Measurements from ENCODE around the gene IRF3.

DNA sequence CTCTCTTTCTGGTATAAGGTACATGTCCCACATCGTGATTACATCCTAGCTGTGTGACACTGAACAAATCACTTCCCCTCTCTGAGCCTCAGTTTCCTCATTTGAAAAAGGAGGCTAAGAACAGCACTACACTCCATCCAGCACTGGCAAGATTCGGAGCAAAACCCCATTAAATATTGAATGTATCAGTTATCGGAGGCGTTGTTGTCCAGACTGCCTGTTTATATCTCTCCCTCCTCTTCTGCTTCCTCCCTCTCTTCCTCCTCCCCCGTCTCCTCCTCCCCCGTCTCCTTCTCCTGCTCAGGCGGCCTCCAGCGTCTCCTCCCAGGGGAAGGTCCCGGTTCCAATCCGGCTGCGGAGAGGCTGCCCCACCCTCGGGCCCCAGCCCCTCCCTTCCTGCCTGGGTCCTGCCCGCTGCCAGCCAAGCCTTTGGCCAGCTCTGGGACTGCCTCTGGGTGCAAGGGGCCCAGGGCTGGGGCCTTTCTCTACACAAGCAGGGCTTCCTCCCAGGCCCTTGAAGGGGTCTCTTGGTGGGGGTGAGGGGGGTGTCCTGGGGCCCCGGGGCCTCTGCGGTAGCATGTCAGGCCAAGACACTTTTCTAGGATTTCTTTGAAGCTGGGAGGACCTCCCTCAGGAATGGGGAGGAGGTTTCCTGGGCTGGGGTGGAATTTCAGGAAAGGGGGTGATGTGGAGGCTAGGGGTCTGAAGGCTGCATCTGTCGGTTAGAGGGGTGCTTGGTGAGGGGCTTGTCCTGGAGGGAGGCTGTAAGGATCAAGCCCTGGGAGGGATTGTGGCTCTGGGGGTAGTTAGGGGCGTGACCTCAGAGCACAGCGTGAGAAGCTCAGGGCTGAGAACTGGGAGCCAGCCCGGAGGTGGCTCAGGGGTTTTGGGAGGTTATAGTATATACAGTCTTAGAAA lies 27.6 kb downstream of the IRF3 start:
- TF ChIP-seq CTCF (IDR thresholded peaks at IDR 0.05) (no peak), POLR2A (IDR thresholded peaks at IDR 0.05) (no peak)
